Measurements from ENCODE around the gene MST1. TPM values are rescaled to one million over a fixed set of nuclear protein-coding genes. Genes with fewer than 3 reads are reported as not detected.
"Not testable (repeated sequence)": the region's sequence is repeated elsewhere in the genome, so short reads cannot be mapped to it uniquely, and the experiment has no call there.

The MST1 gene
- total RNA-seq, 1 experiment from 2014 or later, result 0.59 TPM

- DNase-seq (ENCODE audit: low read depth), result no peak
These were observed 11.3 kb upstream of the MST1 start for GRCh38 chr3:49700453-49701128.

GRCh38 chr3:49700014-49700413 lies 10.7 kb upstream of the MST1 start:
- no peak for DNase-seq (ENCODE audit: low read depth)

GRCh38 chr3:49699281-49699979 lies 10.2 kb upstream of the MST1 start:
- DNase-seq (ENCODE audit: low read depth), result no peak

GRCh38 chr3:49695350-49696015 lies 6.2 kb upstream of the MST1 start:
- not testable (repeated sequence) for DNase-seq (ENCODE audit: low read depth)

- DNase-seq (ENCODE audit: low read depth), result not testable (repeated sequence)
These were observed 5.3 kb upstream of the MST1 start for GRCh38 chr3:49694409-49695070.

GRCh38 chr3:49691481-49691880 lies 2.2 kb upstream of the MST1 start:
- DNase-seq (ENCODE audit: low read depth), result not testable (repeated sequence)

- not testable (repeated sequence) for DNase-seq (ENCODE audit: low read depth)
These were observed 1.6 kb upstream of the MST1 start for GRCh38 chr3:49690856-49691255.

- not testable (repeated sequence) for DNase-seq (ENCODE audit: low read depth)
These were observed 792 bp upstream of the MST1 start for GRCh38 chr3:49689908-49690624.

- DNase-seq (ENCODE audit: low read depth), result not testable (repeated sequence)
These were observed 782 bp downstream of the MST1 start for GRCh38 chr3:49688338-49689045.

GRCh38 chr3:49687424-49687795 lies 1.9 kb downstream of the MST1 start:
- DNase-seq (ENCODE audit: low read depth), result not testable (repeated sequence)

- DNase-seq (ENCODE audit: low read depth), result peak; percentile 47
These were observed 2.4 kb downstream of the MST1 start for GRCh38 chr3:49686769-49687423.

- DNase-seq (ENCODE audit: low read depth), result not testable (repeated sequence)
These were observed 2.9 kb downstream of the MST1 start for GRCh38 chr3:49686346-49686745.

- DNase-seq (ENCODE audit: low read depth), result not testable (repeated sequence)
These were observed 3.4 kb downstream of the MST1 start for GRCh38 chr3:49685846-49686245.

- DNase-seq (ENCODE audit: low read depth), result not testable (repeated sequence)
These were observed 4.2 kb downstream of the MST1 start for GRCh38 chr3:49685103-49685502.

GRCh38 chr3:49684453-49684852 lies 4.8 kb downstream of the MST1 start:
- not testable (repeated sequence) for DNase-seq (ENCODE audit: low read depth)

GRCh38 chr3:49683162-49683561 lies 6.1 kb downstream of the MST1 start:
- DNase-seq (ENCODE audit: low read depth), result no peak

GRCh38 chr3:49681543-49681942 lies 7.7 kb downstream of the MST1 start:
- DNase-seq (ENCODE audit: low read depth), result no peak

- no peak for DNase-seq (ENCODE audit: low read depth)
These were observed 8.1 kb downstream of the MST1 start for GRCh38 chr3:49681232-49681522.

- DNase-seq (ENCODE audit: low read depth), result no peak
These were observed 8.6 kb downstream of the MST1 start for GRCh38 chr3:49680493-49681231.

- no peak for DNase-seq (ENCODE audit: low read depth)
These were observed 13.4 kb downstream of the MST1 start for GRCh38 chr3:49675912-49676311.

All from M059J (cell line).